Measurements from ENCODE around the gene SUPT3H.

Gene SUPT3H

GRCh38 chr6:45388328-45388727 is 10.6 kb upstream of the SUPT3H start:
- peak; percentile 34 for DNase-seq (ENCODE audit: low spot score)

GRCh38 chr6:45387236-45387635 is 9.5 kb upstream of the SUPT3H start:
- peak; percentile 45 for DNase-seq (ENCODE audit: low spot score)

GRCh38 chr6:45386501-45386900 is 8.8 kb upstream of the SUPT3H start:
- DNase-seq (ENCODE audit: low spot score): no peak

GRCh38 chr6:45382391-45382790 is 4.7 kb upstream of the SUPT3H start:
- no peak for DNase-seq (ENCODE audit: low spot score)

GRCh38 chr6:45378334-45378926 is 696 bp upstream of the SUPT3H start:
- DNase-seq (ENCODE audit: low spot score): peak; percentile 43

GRCh38 chr6:45377043-45377553 is 636 bp downstream of the SUPT3H start:
- DNase-seq (ENCODE audit: low spot score): no peak

GRCh38 chr6:45376310-45377042 is 1.3 kb downstream of the SUPT3H start:
- DNase-seq (ENCODE audit: low spot score): no peak

GRCh38 chr6:45375449-45375848 is 2.3 kb downstream of the SUPT3H start:
- no peak for DNase-seq (ENCODE audit: low spot score)

GRCh38 chr6:45371924-45372573 is 5.7 kb downstream of the SUPT3H start:
- no peak for DNase-seq (ENCODE audit: low spot score)

GRCh38 chr6:45369870-45370269 is 7.9 kb downstream of the SUPT3H start:
- no peak for DNase-seq (ENCODE audit: low spot score)

- DNase-seq (ENCODE audit: low spot score): no peak
Observed at GRCh38 chr6:45367999-45368398, 9.7 kb downstream of the SUPT3H start.

- no peak for DNase-seq (ENCODE audit: low spot score)
Observed at GRCh38 chr6:45366534-45366933, 11.2 kb downstream of the SUPT3H start.

- DNase-seq (ENCODE audit: low spot score): no peak
Observed at GRCh38 chr6:45365036-45365435, 12.7 kb downstream of the SUPT3H start.

GRCh38 chr6:45364466-45364865 is 13.3 kb downstream of the SUPT3H start:
- DNase-seq (ENCODE audit: low spot score): no peak

GRCh38 chr6:45353654-45354053 is 24.1 kb downstream of the SUPT3H start:
- DNase-seq (ENCODE audit: low spot score): no peak

- DNase-seq (ENCODE audit: low spot score): no peak
Observed at GRCh38 chr6:45351667-45352066, 26.1 kb downstream of the SUPT3H start.

GRCh38 chr6:45351076-45351475 is 26.7 kb downstream of the SUPT3H start:
- no peak for DNase-seq (ENCODE audit: low spot score)

- no peak for DNase-seq (ENCODE audit: low spot score)
Observed at GRCh38 chr6:45350186-45350710, 27.5 kb downstream of the SUPT3H start.

GRCh38 chr6:45344900-45345299 is 32.8 kb downstream of the SUPT3H start:
- DNase-seq (ENCODE audit: low spot score): no peak

GRCh38 chr6:45328523-45328922 is 49.2 kb downstream of the SUPT3H start:
- no peak for DNase-seq (ENCODE audit: low spot score)

- DNase-seq (ENCODE audit: low spot score): peak; percentile 61
Observed at GRCh38 chr6:45327956-45328522, 49.7 kb downstream of the SUPT3H start, which contains the start of gene RUNX2. Gene RUNX2, plus strand, starts transcription at chr6:45328330. Its CDS starts 397 bp downstream, at chr6:45328727.

- no peak for DNase-seq (ENCODE audit: low spot score)
Observed at GRCh38 chr6:45326698-45327417, 50.9 kb downstream of the SUPT3H start.

All from AG20443 (cell line).